HCT116 (cell line): ENCODE data around the gene CARMIL1.

Experiments
- CTCF ChIP-seq, 3 experiments: fragments of 200-600 bp in 1 of 3; sonication (generic) in 1 of 3; IDR thresholded peaks in 2 of 3; conservative IDR thresholded peaks in 1 of 3; 2 replicates each; pipeline ENCODE4 v1.5.1; 2012 to 2017; ENCODE audit warnings: low read depth in 2 of 3, low read length in 2 of 3, antibody characterized with exemption in 1 of 3, borderline replicate concordance in 1 of 3, control low read depth in 1 of 3, mild to moderate bottlenecking in 1 of 3, mixed read lengths in 1 of 3, mixed run types in 1 of 3, moderate library complexity in 1 of 3; ENCODE audit not compliant: insufficient read depth in 1 of 3
- POLR2A ChIP-seq: IDR thresholded peaks from 2 replicates; pipeline ENCODE4 v1.7.0; 2011; ENCODE audit warnings: borderline replicate concordance; ENCODE audit not compliant: insufficient read depth, insufficient read length; ENCODE audit errors: extremely low read depth
- ZNF274 ChIP-seq: fragments of 200-500 bp; sonication (Bioruptor generic); IDR thresholded peaks from 2 replicates; pipeline ENCODE4 v1.6.1; 2014; ENCODE audit warnings: mild to moderate bottlenecking, low read depth, low read length, inconsistent platforms

GRCh38 chr6:25427549-25427948 lies 148.4 kb downstream of the CARMIL1 start:
- TF ChIP-seq ZNF274: no peak
- no peak for TF ChIP-seq POLR2A
- no peak for TF ChIP-seq CTCF (IDR thresholded peaks at IDR 0.05 in 2 of 3, conservative IDR thresholded peaks at IDR 0.05 in 1 of 3; ENCODE audit: borderline replicate concordance in 1 of 3, insufficient read depth in 1 of 3, low read depth in 2 of 3, low read length in 2 of 3)
